Measurements from ENCODE around the gene HOXA2.

Gene HOXA2

GRCh38 chr7:27053153-27053552 is 49.3 kb downstream of the HOXA2 start:
- no peaks in the 10 kb centered on the region for H3K9me2 ChIP-seq (replicated peaks; ENCODE audit: insufficient read depth, low read length)
- TF ChIP-seq EZH2phosphoT487 (conservative IDR thresholded peaks at IDR 0.05; ENCODE audit: low read length) (no peak), CTCF (IDR thresholded peaks at IDR 0.05; ENCODE audit: insufficient read depth, low read length, poor library complexity, severe bottlenecking) (no peak)
- no peak overlapping the region for H3K4me3 ChIP-seq (ENCODE audit: insufficient read depth, low read length, poor library complexity, severe bottlenecking)
- H2AFZ ChIP-seq (ENCODE audit: low read depth, low read length, severe bottlenecking), result no peak overlapping the region
- H3K79me2 ChIP-seq (ENCODE audit: insufficient read depth, low read length), result no peaks in the 10 kb centered on the region
- no peaks in the 10 kb centered on the region for H3F3A ChIP-seq (ENCODE audit: insufficient read depth)
- H4K20me1 ChIP-seq (ENCODE audit: low read depth, low read length), result no peaks in the 10 kb centered on the region
- H3K27me3 ChIP-seq (ENCODE audit: low read length), result no peaks in the 10 kb centered on the region
- no peak overlapping the region for H3K9ac ChIP-seq (ENCODE audit: low read length)
- H3K4me2 ChIP-seq (ENCODE audit: low read depth, low read length, poor library complexity, severe bottlenecking), result no peak overlapping the region
- no peaks in the 10 kb centered on the region for H3K36me3 ChIP-seq (ENCODE audit: low read length)
- H3K27ac ChIP-seq (ENCODE audit: low read depth, low read length), result no peak overlapping the region
- H3K9me3 ChIP-seq (ENCODE audit: insufficient read depth, low read length), result no peaks in the 10 kb centered on the region

GRCh38 chr7:27051451-27051850 is 51.0 kb downstream of the HOXA2 start:
- Histone ChIP-seq H2AFZ (ENCODE audit: low read depth, low read length, severe bottlenecking) (no peak overlapping the region), H4K20me1 (ENCODE audit: low read depth, low read length) (no peaks in the 10 kb centered on the region), H3K27me3 (ENCODE audit: low read length) (no peaks in the 10 kb centered on the region), H3K27ac (ENCODE audit: low read depth, low read length) (no peak overlapping the region), H3K9me2 (replicated peaks; ENCODE audit: insufficient read depth, low read length) (no peaks in the 10 kb centered on the region), H3K9ac (ENCODE audit: low read length) (no peak overlapping the region), H3F3A (ENCODE audit: insufficient read depth) (no peaks in the 10 kb centered on the region), H3K9me3 (ENCODE audit: insufficient read depth, low read length) (no peaks in the 10 kb centered on the region), H3K4me3 (ENCODE audit: insufficient read depth, low read length, poor library complexity, severe bottlenecking) (no peak overlapping the region), H3K36me3 (ENCODE audit: low read length) (no peaks in the 10 kb centered on the region), H3K79me2 (ENCODE audit: insufficient read depth, low read length) (no peaks in the 10 kb centered on the region), H3K4me2 (ENCODE audit: low read depth, low read length, poor library complexity, severe bottlenecking) (no peak overlapping the region)
- TF ChIP-seq CTCF (IDR thresholded peaks at IDR 0.05; ENCODE audit: insufficient read depth, low read length, poor library complexity, severe bottlenecking) (no peak), EZH2phosphoT487 (conservative IDR thresholded peaks at IDR 0.05; ENCODE audit: low read length) (no peak)

Measured in SU-DHL-6 (cell line).